Measurements from ENCODE around the gene NR2F1. TPM values are rescaled to one million over a fixed set of nuclear protein-coding genes. Genes with fewer than 3 reads are reported as not detected.

Gene NR2F1
- total RNA-seq, 1 donor from 2014 or later = 83.2 TPM

DNA sequence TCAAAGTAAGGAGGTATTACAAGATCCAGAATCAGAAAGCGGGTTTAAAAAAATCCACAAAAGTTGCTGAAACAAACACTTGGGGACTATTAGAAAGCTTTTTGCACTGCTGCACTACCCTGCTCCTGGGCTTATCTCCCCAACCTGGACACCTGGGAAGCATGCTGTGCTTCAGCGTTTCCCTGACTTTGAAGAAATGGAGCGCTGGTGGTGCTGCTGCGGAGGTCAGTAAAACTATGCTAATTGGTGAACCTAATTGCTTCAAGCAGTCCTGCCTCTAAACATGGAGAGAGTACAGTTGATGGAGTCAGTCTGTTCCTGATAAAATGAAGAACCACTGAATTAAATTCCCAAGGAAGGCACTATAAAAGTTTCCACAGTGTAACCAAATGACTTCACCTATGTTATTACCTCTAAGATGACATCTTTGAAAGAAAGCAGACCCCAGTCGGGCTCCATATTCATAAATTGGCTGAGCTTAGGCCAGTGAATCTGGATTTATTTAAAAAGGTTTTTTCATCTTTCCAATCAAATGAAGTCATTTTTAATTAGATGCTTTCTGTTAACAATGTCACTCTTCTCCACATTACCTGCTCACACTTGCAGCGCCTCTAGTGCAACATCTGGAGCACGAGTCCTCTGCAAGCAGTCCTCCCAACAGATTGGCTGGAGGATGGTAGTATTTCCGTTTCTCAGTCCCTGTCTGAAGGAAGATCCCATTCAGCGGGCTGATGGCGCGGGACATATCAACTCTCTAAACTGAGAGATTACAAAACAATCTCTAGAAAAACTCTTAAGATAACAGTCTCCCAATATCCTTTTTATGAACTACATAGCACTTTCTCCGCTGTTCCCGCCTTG lies 13.5 kb upstream of the NR2F1 start:
- intact Hi-C loops (cut with DNase I) = no loop called here
- H3K27me3 ChIP-seq = peaks cover 66% of the 10 kb centered on the region
- no peak for DNase-seq
- H3K9me3 ChIP-seq = no peaks in the 10 kb centered on the region
- no peak overlapping the region for H3K4me3 ChIP-seq
- H3K27ac ChIP-seq = no peak overlapping the region
- no peaks in the 10 kb centered on the region for H3K36me3 ChIP-seq
- TF ChIP-seq, protein P1, sequence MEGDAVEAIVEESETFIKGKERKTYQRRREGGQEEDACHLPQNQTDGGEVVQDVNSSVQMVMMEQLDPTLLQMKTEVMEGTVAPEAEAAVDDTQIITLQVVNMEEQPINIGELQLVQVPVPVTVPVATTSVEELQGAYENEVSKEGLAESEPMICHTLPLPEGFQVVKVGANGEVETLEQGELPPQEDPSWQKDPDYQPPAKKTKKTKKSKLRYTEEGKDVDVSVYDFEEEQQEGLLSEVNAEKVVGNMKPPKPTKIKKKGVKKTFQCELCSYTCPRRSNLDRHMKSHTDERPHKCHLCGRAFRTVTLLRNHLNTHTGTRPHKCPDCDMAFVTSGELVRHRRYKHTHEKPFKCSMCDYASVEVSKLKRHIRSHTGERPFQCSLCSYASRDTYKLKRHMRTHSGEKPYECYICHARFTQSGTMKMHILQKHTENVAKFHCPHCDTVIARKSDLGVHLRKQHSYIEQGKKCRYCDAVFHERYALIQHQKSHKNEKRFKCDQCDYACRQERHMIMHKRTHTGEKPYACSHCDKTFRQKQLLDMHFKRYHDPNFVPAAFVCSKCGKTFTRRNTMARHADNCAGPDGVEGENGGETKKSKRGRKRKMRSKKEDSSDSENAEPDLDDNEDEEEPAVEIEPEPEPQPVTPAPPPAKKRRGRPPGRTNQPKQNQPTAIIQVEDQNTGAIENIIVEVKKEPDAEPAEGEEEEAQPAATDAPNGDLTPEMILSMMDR (IDR thresholded peaks at IDR 0.05) = no peak
- ATAC-seq = no peak
- H3K4me1 ChIP-seq = peaks cover 15% of the 10 kb centered on the region

DNA sequence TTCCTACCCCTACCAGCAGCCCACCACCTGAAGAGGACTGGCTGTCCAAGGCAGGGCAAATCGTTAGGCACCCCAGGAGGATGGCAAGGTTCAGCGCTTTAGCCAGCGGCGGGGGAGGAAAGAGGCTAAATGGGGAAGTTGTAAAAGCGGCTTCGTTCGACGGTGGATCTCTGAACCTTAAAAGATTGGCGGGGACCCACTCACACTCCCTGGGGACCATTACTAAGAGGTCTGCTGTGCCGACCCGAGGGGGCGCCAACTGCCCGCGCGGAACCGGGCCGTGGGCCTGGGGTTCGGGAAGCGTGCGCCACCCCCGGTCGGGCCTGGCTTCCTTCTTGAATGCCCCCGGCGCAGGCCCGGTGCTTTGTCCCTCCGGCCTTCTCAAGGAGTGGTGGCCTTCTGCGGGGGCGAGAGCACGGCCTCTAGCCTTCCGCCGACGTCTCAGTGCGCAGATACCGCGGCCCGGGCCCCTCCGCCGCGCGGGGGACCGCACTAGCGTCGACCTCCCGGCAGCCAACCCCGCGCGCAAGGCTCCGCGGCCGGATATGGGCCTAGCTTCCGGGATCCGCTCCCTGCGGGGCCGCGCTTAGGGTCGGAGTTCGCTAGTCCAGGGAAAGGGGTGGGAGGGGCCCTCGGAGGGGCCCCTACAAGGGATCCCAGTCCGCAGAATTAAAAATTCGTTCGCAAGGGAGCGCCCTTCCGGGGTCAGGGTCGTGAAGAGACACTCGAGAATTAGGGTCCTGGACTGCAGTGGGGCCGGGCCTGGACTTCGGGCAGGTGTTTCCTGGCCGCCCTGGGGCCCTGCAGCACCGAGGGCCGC lies 12.5 kb upstream of the NR2F1 start:
- no peaks in the 10 kb centered on the region for H3K9me3 ChIP-seq
- peak; percentile 30 for ATAC-seq
- H3K4me3 ChIP-seq = peak overlapping the region; percentile 12
- TF ChIP-seq, protein P1 (IDR thresholded peaks at IDR 0.05) = no peak
- intact Hi-C loops (cut with DNase I) = no loop called here
- peaks cover 73% of the 10 kb centered on the region for H3K27me3 ChIP-seq
- peaks cover 15% of the 10 kb centered on the region for H3K4me1 ChIP-seq
- DNase-seq = no peak
- H3K36me3 ChIP-seq = no peaks in the 10 kb centered on the region
- no peak overlapping the region for H3K27ac ChIP-seq

DNA sequence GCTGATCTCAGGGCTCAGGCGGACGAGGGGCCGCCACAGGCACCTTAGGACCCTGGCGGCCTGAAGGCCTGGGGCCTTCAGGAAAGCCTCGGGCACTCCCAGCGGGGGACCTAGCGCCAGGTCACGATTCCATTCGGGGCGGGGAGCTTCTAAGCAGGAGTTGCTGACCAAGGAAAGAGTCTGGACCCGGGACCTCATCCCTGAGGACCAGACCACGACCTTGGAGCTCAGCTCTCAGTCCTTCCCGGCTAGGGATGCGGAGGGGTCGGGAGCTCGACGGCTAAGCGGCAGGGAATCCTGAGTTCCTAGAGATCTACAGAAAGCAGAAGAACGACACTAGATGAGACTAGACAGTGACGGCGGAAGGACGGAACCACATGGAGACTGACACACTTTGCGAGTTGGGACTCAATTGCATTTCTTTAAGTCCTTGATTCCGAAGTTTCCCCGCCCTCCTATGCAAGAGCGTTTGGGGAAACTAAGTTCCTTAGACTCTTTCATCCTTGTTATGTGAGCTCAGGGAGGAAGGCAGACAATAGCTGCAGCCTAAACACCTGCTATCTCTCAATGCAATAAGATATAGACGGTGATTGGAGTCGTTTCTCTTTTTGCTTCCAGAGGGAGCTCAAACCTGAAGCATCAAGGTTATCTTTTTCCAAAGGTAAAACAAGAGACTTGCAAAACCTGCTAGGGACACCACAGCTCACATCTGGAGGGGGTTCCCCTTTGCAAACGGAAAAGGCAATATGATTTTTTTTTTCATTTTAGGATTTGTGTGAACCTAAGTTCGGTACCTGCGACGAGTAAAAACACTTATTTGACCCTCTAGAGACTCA lies 11.7 kb upstream of the NR2F1 start:
- ATAC-seq (peak; percentile 11), DNase-seq (no peak)
- H3K36me3 ChIP-seq = no peaks in the 10 kb centered on the region
- no peaks in the 10 kb centered on the region for H3K9me3 ChIP-seq
- intact Hi-C loops (cut with DNase I) = no loop called here
- H3K4me1 ChIP-seq = peaks cover 10% of the 10 kb centered on the region
- TF ChIP-seq, protein P1 (IDR thresholded peaks at IDR 0.05) = no peak
- peaks cover 73% of the 10 kb centered on the region for H3K27me3 ChIP-seq
- peak overlapping the region; percentile 12 for H3K4me3 ChIP-seq
- no peak overlapping the region for H3K27ac ChIP-seq

DNA sequence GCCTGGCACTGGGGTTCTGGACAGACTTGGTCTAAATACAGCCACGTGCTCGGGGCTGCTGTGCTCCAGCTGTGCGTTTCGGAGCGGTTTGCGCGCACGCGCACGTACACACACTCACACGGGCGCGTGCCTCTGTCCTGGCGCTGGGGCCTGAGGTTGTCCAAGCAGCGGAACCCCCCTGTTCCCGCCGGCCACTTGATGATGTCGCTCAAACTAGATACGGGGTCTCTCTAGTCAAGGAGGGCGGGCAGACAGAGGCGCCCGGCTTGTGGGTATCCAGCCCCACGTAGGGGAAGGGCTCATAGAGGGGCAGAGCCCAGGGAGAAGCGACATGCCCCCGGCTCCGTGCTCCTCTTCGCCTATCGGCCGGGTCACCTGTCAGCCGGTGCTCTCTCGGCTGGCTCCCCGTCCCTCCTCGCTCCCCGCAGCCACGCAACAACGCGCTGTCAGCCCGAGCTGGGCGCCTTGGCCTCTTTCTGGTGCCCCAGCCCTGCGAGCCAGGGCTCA lies 10.9 kb upstream of the NR2F1 start:
- Histone ChIP-seq H3K27ac (peak overlapping the region; percentile 71), H3K9me3 (no peaks in the 10 kb centered on the region), H3K36me3 (no peaks in the 10 kb centered on the region), H3K27me3 (peaks cover 73% of the 10 kb centered on the region), H3K4me3 (peak overlapping the region; percentile 15), H3K4me1 (peaks cover 10% of the 10 kb centered on the region)
- TF ChIP-seq, protein P1 (IDR thresholded peaks at IDR 0.05) = no peak
- ATAC-seq = peak; percentile 16
- intact Hi-C loops (cut with DNase I) = no loop called here
- no peak for DNase-seq

All from upper lobe of right lung (tissue), 1 donor.